Measurements from ENCODE around the gene ZNF22. TPM values are rescaled to one million over a fixed set of nuclear protein-coding genes. Genes with fewer than 3 reads are reported as not detected.
A peak's percentile ranks its signal among the peaks of the same experiment; 100 is the strongest.

The ZNF22 gene
- total RNA-seq, result 10 to 100 TPM in 2 of 4 donors, 1 to 10 TPM in 2; 3.6 to 12.3 (median 8.1) TPM

GRCh38 chr10:45000752-45001380, at the start of gene ZNF22:
ZNF22 (plus strand) TSS chr10:45000923; CDS start chr10:45003369, 2,446 bp downstream.
- H3K4me1 ChIP-seq, result peaks cover 32 to 53% of the 10 kb centered on the region in 2 donors
- TF ChIP-seq CTCF (IDR thresholded peaks at IDR 0.05 in 4 of 5, conservative IDR thresholded peaks at IDR 0.05 in 1 of 5) (peak in 2 of 5 experiments; percentile 26 to 30), POLR2A (IDR thresholded peaks at IDR 0.05) (peak in 1 of 2 donors; percentile 61)
- peaks cover 0 to 9% of the 10 kb centered on the region in 2 donors for H3K36me3 ChIP-seq
- intact Hi-C loops (cut with DNase I; ENCODE audit: low total_unique reads), result loop anchor here (2.0 to 10.0 kb wide), 5 partner anchors 22 to 1024 kb away; partner anchors contain the start of genes DEPP1 and ZFAND4
- in situ Hi-C loops (cut with MboI; ENCODE audit: low sequenced_read_pairs in 4 of 4), result no loop called here
- peak within 1 kb of the TSS; percentile 55 to 64 (median 61) for H3K4me3 ChIP-seq
- ATAC-seq (peak; percentile 17 to 25), DNase-seq (peak in 1 of 2 donors; percentile 17)
- H3K27ac ChIP-seq, result peak within 1 kb of the TSS; percentile 72 to 91 (median 82)
- no peaks in the 10 kb centered on the region for H3K27me3 ChIP-seq
- H3K9me3 ChIP-seq, result no peaks in the 10 kb centered on the region

- TF ChIP-seq CTCF (IDR thresholded peaks at IDR 0.05 in 4 of 5, conservative IDR thresholded peaks at IDR 0.05 in 1 of 5), result no peak
- no peak for TF ChIP-seq POLR2A (IDR thresholded peaks at IDR 0.05)
- in situ Hi-C loops (cut with MboI; ENCODE audit: low sequenced_read_pairs in 4 of 4), result no loop called here
- intact Hi-C loops (cut with DNase I; ENCODE audit: low total_unique reads), result no loop called here
These were observed 49.0 kb upstream of the ZNF22 start for GRCh38 chr10:44951576-44952226.

GRCh38 chr10:44952779-44953231, 47.9 kb upstream of the ZNF22 start:
- H3K27me3 ChIP-seq, result no peaks in the 10 kb centered on the region
- no peak overlapping the region for H3K27ac ChIP-seq
- H3K36me3 ChIP-seq, result peaks cover 0 to 10% of the 10 kb centered on the region in 2 donors
- peaks cover 8 to 23% of the 10 kb centered on the region in 2 donors for H3K4me1 ChIP-seq
- DNase-seq (no peak), ATAC-seq (no peak)
- no peak for TF ChIP-seq POLR2A (IDR thresholded peaks at IDR 0.05)
- no peak for TF ChIP-seq CTCF (IDR thresholded peaks at IDR 0.05 in 4 of 5, conservative IDR thresholded peaks at IDR 0.05 in 1 of 5)
- no peak overlapping the region for H3K4me3 ChIP-seq
- intact Hi-C loops (cut with DNase I; ENCODE audit: low total_unique reads) (no loop called here), in situ Hi-C loops (cut with MboI; ENCODE audit: low sequenced_read_pairs in 4 of 4) (no loop called here)
- no peaks in the 10 kb centered on the region for H3K9me3 ChIP-seq

More at GRCh38 chr10:44951576-44952226, 49.0 kb upstream of the ZNF22 start:
- Histone ChIP-seq H3K27me3 (no peaks in the 10 kb centered on the region), H3K9me3 (no peaks in the 10 kb centered on the region), H3K4me1 (peaks cover 10 to 22% of the 10 kb centered on the region in 2 donors), H3K27ac (no peak overlapping the region), H3K36me3 (peaks cover 0 to 10% of the 10 kb centered on the region in 2 donors), H3K4me3 (no peak overlapping the region)
- DNase-seq (no peak), ATAC-seq (no peak)

GRCh38 chr10:44954042-44954441, 46.7 kb upstream of the ZNF22 start:
- H3K4me1 ChIP-seq, result peaks cover 11 to 30% of the 10 kb centered on the region in 2 donors
- no peak overlapping the region for H3K4me3 ChIP-seq
- H3K9me3 ChIP-seq, result no peaks in the 10 kb centered on the region
- ATAC-seq (no peak), DNase-seq (no peak)
- H3K27ac ChIP-seq, result peak overlapping the region in 1 of 4 donors; percentile 56
- in situ Hi-C loops (cut with MboI; ENCODE audit: low sequenced_read_pairs in 4 of 4) (no loop called here), intact Hi-C loops (cut with DNase I; ENCODE audit: low total_unique reads) (no loop called here)
- H3K36me3 ChIP-seq, result peaks cover 0 to 10% of the 10 kb centered on the region in 2 donors
- TF ChIP-seq POLR2A (IDR thresholded peaks at IDR 0.05), result no peak
- TF ChIP-seq CTCF (IDR thresholded peaks at IDR 0.05 in 4 of 5, conservative IDR thresholded peaks at IDR 0.05 in 1 of 5), result no peak
- H3K27me3 ChIP-seq, result no peaks in the 10 kb centered on the region
